ENCODE results near the gene TMEM185A.
"Not testable (repeated sequence)": the region's sequence is repeated elsewhere in the genome, so short reads cannot be mapped to it uniquely, and the experiment has no call there.

Gene TMEM185A

GRCh38 chrX:149547782-149548181 is 83.8 kb downstream of the TMEM185A start:
- H3K4me1 ChIP-seq (ENCODE audit: control insufficient read depth, insufficient read depth, low read length); H3K4me3 ChIP-seq (ENCODE audit: low read length); H3K4me2 ChIP-seq (ENCODE audit: low read length); H3K36me3 ChIP-seq (ENCODE audit: insufficient read depth, low read length); H3K27me3 ChIP-seq (ENCODE audit: control insufficient read depth, insufficient read depth, low read length); H3K9me3 ChIP-seq (replicated peaks; ENCODE audit: low read length); H3K9ac ChIP-seq (ENCODE audit: low read depth, low read length): not testable (repeated sequence)

GRCh38 chrX:149546962-149547361 is 84.6 kb downstream of the TMEM185A start:
- H3K4me1 ChIP-seq (ENCODE audit: control insufficient read depth, insufficient read depth, low read length); H3K36me3 ChIP-seq (ENCODE audit: insufficient read depth, low read length): not testable (repeated sequence)

More at GRCh38 chrX:149546962-149547361, 84.6 kb downstream of the TMEM185A start:
- H3K27me3 ChIP-seq (ENCODE audit: control insufficient read depth, insufficient read depth, low read length); H3K9me3 ChIP-seq (replicated peaks; ENCODE audit: low read length); H3K4me2 ChIP-seq (ENCODE audit: low read length); H3K9ac ChIP-seq (ENCODE audit: low read depth, low read length); H3K4me3 ChIP-seq (ENCODE audit: low read length): not testable (repeated sequence)

All from skeletal muscle satellite cell (primary cell).